Kidney epithelial cell (primary cell): ENCODE results near the gene SSH3. TPM values are rescaled to one million over a fixed set of nuclear protein-coding genes. Genes with fewer than 3 reads are reported as not detected.

ENCODE experiments used
- DNase-seq: peaks from one replicate; pipeline ENCODE4 v3.0.0-alpha.2; 2010; ENCODE audit warnings: low read depth
- H3K27me3 ChIP-seq: 2 replicates; pipeline ENCODE4 v1.6.0; 2011; ENCODE audit warnings: low read length; ENCODE audit not compliant: control insufficient read depth, insufficient read depth
- H3K36me3 ChIP-seq: 2 replicates; pipeline ENCODE4 v1.5.1; 2011; ENCODE audit warnings: low read length; ENCODE audit not compliant: control insufficient read depth, insufficient read depth
- H3K4me3 ChIP-seq: 2 replicates; pipeline ENCODE4 v1.5.1; 2011; ENCODE audit warnings: low read depth, mild to moderate bottlenecking, control low read depth, low read length
- total RNA-seq: library from RNA; depleted of rRNA; stranded (reverse); fragments of >200 nt; gene quantifications from 2 replicates; pipeline ENCODE4 v1.2.3, GENCODE V29; 2015
- TF ChIP-seq, protein P1 (sequence below): IDR thresholded peaks from 2 replicates; pipeline ENCODE4 v1.5.1; 2011; ENCODE audit warnings: mild to moderate bottlenecking, moderate library complexity, low read length, control low read depth, inconsistent platforms; ENCODE audit not compliant: insufficient read depth, poor library complexity, severe bottlenecking

SSH3 gene
- total RNA-seq, 1 donor from 2014 or later = 39.9 TPM

DNA sequence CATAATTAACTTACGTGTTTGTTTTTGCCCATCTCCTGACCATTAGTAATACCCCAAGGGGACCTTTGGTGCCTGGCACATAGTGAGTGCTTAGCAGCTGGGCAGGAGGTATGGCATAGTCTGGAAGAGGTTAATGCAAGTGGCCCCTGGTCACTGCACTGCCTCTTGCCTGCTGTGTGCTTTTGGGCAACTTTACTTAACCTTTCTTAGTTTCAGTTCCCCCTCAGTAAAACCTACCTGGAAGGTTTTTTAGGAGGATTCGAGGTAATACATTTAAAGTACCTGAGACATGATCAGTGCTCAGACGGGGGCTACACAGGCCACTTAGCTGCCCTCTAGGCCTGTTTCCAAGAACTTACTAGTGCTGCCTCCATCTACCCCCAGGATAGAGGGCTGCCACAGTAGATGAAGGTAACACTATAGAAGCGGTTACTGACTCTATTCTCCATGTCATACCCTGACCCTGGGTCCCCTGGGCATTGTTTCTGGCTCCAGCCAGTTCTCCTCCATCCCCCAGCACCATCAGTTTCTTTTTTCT lies 46.7 kb downstream of the SSH3 start:
- DNase-seq = no peak

DNA sequence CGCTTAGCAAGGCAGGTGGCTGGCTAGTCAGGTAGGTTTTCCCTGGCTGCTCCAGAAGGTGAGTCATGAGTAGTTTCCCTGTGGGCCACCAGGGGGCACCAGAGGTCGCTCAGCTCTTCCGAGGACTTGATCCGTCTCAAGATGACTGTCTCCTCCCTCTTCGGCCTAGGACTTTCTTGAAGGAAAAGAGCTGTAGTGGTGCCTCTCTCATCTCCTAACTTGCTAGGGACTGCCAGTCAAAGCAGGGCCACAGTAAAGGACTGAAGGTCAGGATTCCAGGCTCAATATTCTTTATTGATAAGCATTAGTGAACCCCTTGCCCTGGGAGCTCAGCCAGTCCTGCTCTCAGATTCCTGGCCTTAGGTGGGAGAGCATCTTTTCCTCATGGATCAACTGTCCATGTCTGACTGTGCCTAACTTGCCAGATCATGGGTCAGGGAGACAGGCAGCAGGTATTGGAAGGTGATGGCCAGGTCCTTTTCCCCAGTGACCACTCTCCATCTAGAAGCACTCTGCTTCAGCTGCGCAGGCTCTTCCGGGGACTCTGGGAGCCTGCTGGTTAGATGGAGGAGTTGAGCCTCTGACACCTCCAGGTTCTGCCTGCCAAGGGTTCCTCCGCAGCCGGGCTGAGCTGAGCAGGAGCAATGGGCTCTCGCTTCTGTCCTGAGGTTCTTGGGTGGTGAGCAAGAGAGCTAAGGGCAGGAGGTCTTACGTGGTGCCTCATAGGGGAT lies 48.1 kb downstream of the SSH3 start:
- no peak for DNase-seq
- no peaks in the 10 kb centered on the region for H3K27me3 ChIP-seq
- TF ChIP-seq, protein P1, sequence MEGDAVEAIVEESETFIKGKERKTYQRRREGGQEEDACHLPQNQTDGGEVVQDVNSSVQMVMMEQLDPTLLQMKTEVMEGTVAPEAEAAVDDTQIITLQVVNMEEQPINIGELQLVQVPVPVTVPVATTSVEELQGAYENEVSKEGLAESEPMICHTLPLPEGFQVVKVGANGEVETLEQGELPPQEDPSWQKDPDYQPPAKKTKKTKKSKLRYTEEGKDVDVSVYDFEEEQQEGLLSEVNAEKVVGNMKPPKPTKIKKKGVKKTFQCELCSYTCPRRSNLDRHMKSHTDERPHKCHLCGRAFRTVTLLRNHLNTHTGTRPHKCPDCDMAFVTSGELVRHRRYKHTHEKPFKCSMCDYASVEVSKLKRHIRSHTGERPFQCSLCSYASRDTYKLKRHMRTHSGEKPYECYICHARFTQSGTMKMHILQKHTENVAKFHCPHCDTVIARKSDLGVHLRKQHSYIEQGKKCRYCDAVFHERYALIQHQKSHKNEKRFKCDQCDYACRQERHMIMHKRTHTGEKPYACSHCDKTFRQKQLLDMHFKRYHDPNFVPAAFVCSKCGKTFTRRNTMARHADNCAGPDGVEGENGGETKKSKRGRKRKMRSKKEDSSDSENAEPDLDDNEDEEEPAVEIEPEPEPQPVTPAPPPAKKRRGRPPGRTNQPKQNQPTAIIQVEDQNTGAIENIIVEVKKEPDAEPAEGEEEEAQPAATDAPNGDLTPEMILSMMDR = peak; percentile 93
- no peak overlapping the region for H3K4me3 ChIP-seq
- H3K36me3 ChIP-seq = no peaks in the 10 kb centered on the region

More for the DNA sequence above, 46.7 kb downstream of the SSH3 start:
- TF ChIP-seq, protein P1 = no peak
- H3K4me3 ChIP-seq = no peak overlapping the region
- no peaks in the 10 kb centered on the region for H3K36me3 ChIP-seq
- H3K27me3 ChIP-seq = no peaks in the 10 kb centered on the region

DNA sequence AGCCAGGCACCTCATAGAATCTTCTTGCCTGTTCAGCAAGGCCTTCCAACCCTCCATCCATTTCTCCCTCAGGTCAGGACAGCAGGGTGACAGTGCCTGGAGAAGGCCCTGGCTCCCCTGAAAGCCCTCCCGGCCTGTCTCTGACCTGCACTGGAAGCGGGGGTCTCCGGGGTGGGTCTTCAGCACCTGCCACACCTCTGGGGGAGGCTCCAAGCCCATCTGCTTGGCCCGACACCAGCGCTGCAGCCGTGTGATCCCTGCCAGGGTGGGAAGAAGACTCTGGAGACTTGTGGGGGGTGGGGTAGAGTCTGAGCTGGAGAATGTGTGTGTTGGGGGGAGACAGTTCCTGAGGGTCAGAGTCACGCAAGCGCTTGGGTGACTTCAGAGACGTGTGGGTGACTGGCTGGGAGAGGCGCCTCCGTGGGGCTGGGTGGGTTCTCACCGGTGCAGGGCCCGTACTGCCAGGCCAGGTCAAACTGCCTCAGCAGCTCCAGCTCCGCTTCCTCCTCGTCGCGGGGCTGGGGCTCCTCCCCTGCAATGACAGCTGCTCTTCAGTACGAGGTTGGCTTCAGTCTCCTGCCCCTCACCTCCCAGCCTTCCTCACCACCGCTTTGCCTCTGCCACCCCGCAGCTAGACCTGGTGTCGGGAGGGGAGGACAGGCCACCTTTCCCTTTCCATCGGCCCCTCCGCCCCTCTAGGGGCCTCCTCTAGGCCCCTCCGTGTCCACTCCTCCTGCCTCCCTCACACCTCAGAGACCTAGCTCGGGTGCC lies 49.4 kb downstream of the SSH3 start:
- H3K4me3 ChIP-seq = peak overlapping the region; percentile 54
- no peaks in the 10 kb centered on the region for H3K27me3 ChIP-seq
- no peaks in the 10 kb centered on the region for H3K36me3 ChIP-seq
- TF ChIP-seq, protein P1 = no peak
- DNase-seq = no peak

DNA sequence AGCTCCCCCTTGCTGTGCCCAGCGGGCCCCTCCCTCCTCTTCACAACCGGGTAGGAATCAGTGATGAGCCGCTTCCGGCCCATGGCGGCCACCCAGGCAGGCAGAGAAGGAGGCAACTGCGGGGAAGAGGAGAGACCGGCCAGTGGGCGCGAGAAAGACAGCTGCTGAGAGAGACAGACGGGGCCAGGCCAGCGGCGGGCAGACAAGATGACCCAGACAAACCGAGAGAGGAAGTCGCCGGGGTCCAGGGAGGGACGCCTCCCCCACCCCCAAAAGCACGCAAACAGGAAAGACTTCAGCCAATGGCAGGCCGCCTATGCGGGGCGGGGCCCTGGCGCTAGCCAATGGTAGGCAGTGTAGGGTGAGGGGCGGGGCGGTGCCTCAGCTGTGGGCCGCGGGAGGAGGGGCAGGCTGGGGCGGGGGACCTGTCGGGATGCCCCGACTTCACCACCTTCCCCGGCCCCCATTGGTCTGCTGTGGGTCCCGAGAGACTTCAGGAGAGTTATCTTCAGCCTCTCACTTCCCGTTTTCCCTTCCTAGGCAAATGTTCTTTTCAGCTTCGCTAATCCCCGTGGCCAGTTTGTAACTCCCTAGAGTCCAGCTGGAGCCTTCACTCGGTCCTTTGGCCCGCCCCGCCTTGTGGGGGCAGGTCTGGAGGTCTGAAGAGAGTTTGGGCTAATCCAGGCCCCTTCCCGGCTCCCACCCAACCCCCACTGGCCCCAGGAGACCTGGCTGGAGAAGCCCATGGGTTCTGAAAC lies 50.2 kb downstream of the SSH3 start, which contains the start of gene POLD4:
Gene POLD4, minus strand, starts transcription at position 230 of the 758 bp plus-strand sequence. Its CDS starts 147 bp downstream, at position 83.
- TF ChIP-seq, protein P1 = no peak
- Histone ChIP-seq H3K27me3 (no peaks in the 10 kb centered on the region), H3K36me3 (no peaks in the 10 kb centered on the region), H3K4me3 (peak within 1 kb of the TSS; percentile 54)
- peak; percentile 83 for DNase-seq

DNA sequence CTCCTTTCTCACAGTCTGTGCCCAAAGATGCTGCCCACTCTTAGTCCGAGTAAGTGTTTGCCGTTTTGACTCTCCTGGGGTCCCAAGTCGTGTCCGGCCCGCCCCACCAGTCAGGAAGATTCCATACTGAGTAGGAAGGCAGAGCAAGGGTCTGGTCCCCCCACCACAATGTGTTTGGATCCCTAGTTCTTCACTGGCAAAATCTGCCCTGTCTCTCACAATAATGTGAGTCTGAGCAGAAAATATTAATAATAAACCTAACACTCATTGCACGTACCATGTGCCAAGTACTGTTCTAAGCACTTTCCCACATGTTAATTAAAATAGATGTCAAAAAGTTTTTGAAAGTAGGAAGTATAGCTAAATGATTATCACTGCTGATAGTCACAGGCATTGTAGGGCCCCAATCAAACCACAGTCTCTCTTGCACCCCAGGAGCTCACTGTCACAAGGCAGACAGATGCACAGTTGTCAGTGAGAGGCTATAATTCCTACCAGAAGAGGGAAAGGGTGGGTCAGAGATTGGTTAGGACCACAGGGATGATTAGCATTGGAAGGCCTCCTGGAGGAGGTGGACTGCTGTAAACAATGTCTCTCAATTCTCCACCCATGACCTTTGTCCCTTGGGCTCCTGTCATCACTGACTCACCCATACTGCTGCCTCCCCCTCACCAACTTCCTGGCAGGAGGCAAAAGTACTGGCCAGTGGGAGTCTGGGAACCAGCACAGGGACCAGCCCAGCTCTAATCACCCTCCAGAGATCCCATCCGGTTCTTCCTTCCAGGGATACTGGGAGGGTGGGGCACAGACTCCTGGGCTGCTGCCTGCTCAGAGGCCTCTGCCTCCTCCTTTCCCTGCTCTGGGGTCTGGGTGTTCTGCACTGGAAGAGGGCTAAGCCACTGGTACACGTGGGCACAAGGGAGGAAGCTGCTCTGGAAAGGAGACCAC lies 51.0 kb downstream of the SSH3 start:
- H3K27me3 ChIP-seq = no peaks in the 10 kb centered on the region
- DNase-seq = peak; percentile 90

More for the DNA sequence above, 51.0 kb downstream of the SSH3 start:
- Histone ChIP-seq H3K36me3 (no peaks in the 10 kb centered on the region), H3K4me3 (peak overlapping the region; percentile 36)
- TF ChIP-seq, protein P1 = no peak
